IMR-90 (cell line): ENCODE data around the gene NPHP4. TPM values are rescaled to one million over a fixed set of nuclear protein-coding genes. Genes with fewer than 3 reads are reported as not detected.

Experiments
- ATAC-seq: fragments of 200-7000 bp; cut with Tn5 transposase; 2 replicates; pipeline ENCODE4 v1.9.1; 2020; ENCODE audit warnings: low read depth, mild to moderate bottlenecking, moderate library complexity
- BruUV-seq: library from RNA; stranded (reverse); fragments of 400-500 nt; replicated peaks from 2 replicates; lab custom pipeline; 2021; lab: Mats Ljungman, UMichigan
- CTCF ChIA-PET: fragments of 300-600 bp; formaldehyde crosslinking; extraction: SDS; loops from one replicate; lab custom pipeline; 2021; ENCODE audit warnings: antibody characterized with exemption; lab: Yijun Ruan, JAX
- POLR2A ChIA-PET: fragments of 300-600 bp; sonication (Branson Sonifier 250); formaldehyde crosslinking; loops from one replicate; lab custom pipeline; 2022; ENCODE audit warnings: antibody characterized with exemption; ENCODE audit not compliant: unreplicated experiment; lab: Charles Lee
- DNase-seq: peaks from one replicate; pipeline ENCODE4 v3.0.0; 2013
- H2AFZ ChIP-seq: replicated peaks from 2 replicates; pipeline ENCODE3; 2013; ENCODE audit warnings: low read length, mild to moderate bottlenecking; ENCODE audit not compliant: poor library complexity
- H2AK5ac ChIP-seq: 2 replicates; pipeline ENCODE4 v1.6.1; 2013; ENCODE audit warnings: low read depth, low read length, inconsistent platforms
- H2AK9ac ChIP-seq: replicated peaks from 2 replicates; pipeline ENCODE3; 2013; ENCODE audit warnings: mild to moderate bottlenecking, low read depth, low read length, moderate library complexity; ENCODE audit not compliant: poor library complexity
- H2BK120ac ChIP-seq: 2 replicates; pipeline ENCODE4 v1.6.1; 2013; ENCODE audit warnings: low read depth, low read length, inconsistent platforms
- H2BK15ac ChIP-seq: 3 replicates; pipeline ENCODE4 v1.6.1; 2013; ENCODE audit warnings: low read depth, low read length, inconsistent platforms
- H2BK20ac ChIP-seq: 2 replicates; pipeline ENCODE4 v1.6.1; 2013; ENCODE audit warnings: low read depth, mild to moderate bottlenecking, inconsistent platforms, low read length, moderate library complexity
- H2BK5ac ChIP-seq: 2 replicates; pipeline ENCODE4 v1.6.1; 2013; ENCODE audit warnings: mild to moderate bottlenecking, low read depth, low read length, inconsistent platforms; ENCODE audit not compliant: poor library complexity, severe bottlenecking
- H3K14ac ChIP-seq: replicated peaks from 2 replicates; pipeline ENCODE4 v1.6.1; 2013; ENCODE audit warnings: low read depth, low read length, inconsistent platforms
- H3K18ac ChIP-seq: 2 replicates; pipeline ENCODE4 v1.6.1; 2013; ENCODE audit warnings: low read depth, low read length, control low read depth
- H3K23ac ChIP-seq: 2 replicates; pipeline ENCODE4 v1.6.1; 2013; ENCODE audit warnings: low read depth, low read length, inconsistent platforms
- H3K27ac ChIP-seq: 2 replicates; pipeline ENCODE4 v1.5.1; 2013; ENCODE audit warnings: mild to moderate bottlenecking, control low read depth, low read length; ENCODE audit not compliant: insufficient read depth
- H3K27me3 ChIP-seq: 2 replicates; pipeline ENCODE4 v1.6.1; 2013; ENCODE audit warnings: low read length; ENCODE audit not compliant: control insufficient read depth, insufficient read depth
- H3K36me3 ChIP-seq: 2 replicates; pipeline ENCODE4 v1.6.1; 2013; ENCODE audit warnings: low read length, mixed read lengths; ENCODE audit not compliant: control insufficient read depth, insufficient read depth
- H3K4ac ChIP-seq: 2 replicates; pipeline ENCODE4 v1.6.1; 2013; ENCODE audit warnings: low read depth, low read length, inconsistent platforms
- H3K4me1 ChIP-seq: 2 replicates; pipeline ENCODE4 v1.6.1; 2013; ENCODE audit warnings: low read length, mixed read lengths; ENCODE audit not compliant: control insufficient read depth, insufficient read depth
- H3K4me2 ChIP-seq: 2 replicates; pipeline ENCODE4 v1.6.1; 2013; ENCODE audit warnings: low read depth, mild to moderate bottlenecking, control low read depth, low read length, moderate library complexity
- H3K4me3 ChIP-seq: 2 replicates; pipeline ENCODE4 v1.5.1; 2013; ENCODE audit warnings: low read depth, mild to moderate bottlenecking, control low read depth, low read length, moderate library complexity; ENCODE audit not compliant: insufficient read depth
- H3K56ac ChIP-seq: 2 replicates; pipeline ENCODE4 v1.6.1; 2013; ENCODE audit warnings: low read length, inconsistent platforms; ENCODE audit not compliant: insufficient read depth; ENCODE audit errors: extremely low read depth
- H3K79me1 ChIP-seq, 2 experiments: 2 replicates each; pipeline ENCODE4 v1.6.1; 2013; ENCODE audit warnings: low read length in 2 of 2, inconsistent platforms in 1 of 2, low read depth in 1 of 2
- H3K9ac ChIP-seq: 2 replicates; pipeline ENCODE4 v1.6.1; 2013; ENCODE audit warnings: low read depth, low read length, control low read depth
- H3K9me1 ChIP-seq: 2 replicates; pipeline ENCODE4 v1.6.1; 2013; ENCODE audit warnings: low read length, inconsistent platforms; ENCODE audit not compliant: insufficient read depth
- H3K9me3 ChIP-seq: 2 replicates; pipeline ENCODE4 v1.6.1; 2013; ENCODE audit warnings: low read length; ENCODE audit not compliant: control insufficient read depth, insufficient read depth
- H4K20me1 ChIP-seq: 2 replicates; pipeline ENCODE4 v1.6.1; 2013; ENCODE audit warnings: low read length, inconsistent platforms; ENCODE audit not compliant: insufficient read depth
- H4K5ac ChIP-seq: 2 replicates; pipeline ENCODE4 v1.6.1; 2013; ENCODE audit warnings: mild to moderate bottlenecking, low read depth, low read length, control low read depth
- H4K8ac ChIP-seq, 2 experiments: 2 replicates each; pipeline ENCODE4 v1.6.1; 2013; ENCODE audit warnings: low read depth in 2 of 2, low read length in 2 of 2, control low read depth in 1 of 2, inconsistent platforms in 1 of 2
- H4K91ac ChIP-seq: 2 replicates; pipeline ENCODE4 v1.6.1; 2013; ENCODE audit warnings: low read depth, low read length, inconsistent platforms; ENCODE audit not compliant: insufficient read depth
- BHLHE40 ChIP-seq: fragments of 150-350 bp; IDR thresholded peaks from 2 replicates; pipeline ENCODE4 v1.6.1; 2016; ENCODE audit warnings: mild to moderate bottlenecking, low read depth, low read length
- CEBPB ChIP-seq: IDR thresholded peaks from 2 replicates; pipeline ENCODE4 v1.6.1; 2012; ENCODE audit warnings: low read depth, low read length, improper control_type of control experiment
- CHD1 ChIP-seq: IDR thresholded peaks from 2 replicates; pipeline ENCODE4 v1.6.1; 2012; ENCODE audit warnings: low read depth, low read length, improper control_type of control experiment
- MAFK ChIP-seq: IDR thresholded peaks from 2 replicates; pipeline ENCODE4 v1.6.1; 2012; ENCODE audit warnings: low read depth, low read length, improper control_type of control experiment
- MAZ ChIP-seq: IDR thresholded peaks from 2 replicates; pipeline ENCODE4 v1.6.1; 2012; ENCODE audit warnings: low read depth, mild to moderate bottlenecking, low read length, improper control_type of control experiment, moderate library complexity, borderline replicate concordance
- MXI1 ChIP-seq: IDR thresholded peaks from 2 replicates; pipeline ENCODE4 v1.6.1; 2012; ENCODE audit warnings: low read depth, mild to moderate bottlenecking, low read length, moderate library complexity, borderline replicate concordance
- SMC3 ChIP-seq: fragments of 150-350 bp; IDR thresholded peaks from 2 replicates; pipeline ENCODE4 v1.6.1; 2016; ENCODE audit warnings: low read depth, mild to moderate bottlenecking, antibody characterized with exemption, low read length, moderate library complexity
- WGBS, 2 experiments: methylation state at CpG; one replicate each; pipeline versions ENCODE4 v1.1.5 to v1.1.7; 2013; ENCODE audit warnings: missing lambda C conversion rate in 2 of 2; ENCODE audit not compliant: insufficient read length in 1 of 2; ENCODE audit errors: extremely low coverage in 2 of 2; 5-methylcytosine and 5-hydroxymethylcytosine counted together
- dilution Hi-C: fragments of 300-500 bp; cut with HindIII; formaldehyde crosslinking; loops from one replicate; pipeline ENCODE4 v1.14.3; 2018; ENCODE audit warnings: low sequenced_read_pairs; ENCODE audit not compliant: unreplicated experiment
- in situ Hi-C: fragments of 300-500 bp; cut with MboI; formaldehyde crosslinking; loops from 3 replicates; pipeline ENCODE4 v1.14.3; 2019; ENCODE audit warnings: low sequenced_read_pairs, inconsistent platforms, mixed read lengths
- intact Hi-C: fragments of 100-400 bp; cut with micrococcal nuclease; formaldehyde crosslinking; loops from 2 replicates; pipeline ENCODE4 v1.10.0; 2022
- polyA plus RNA-seq, 3 experiments: library from polyadenylated mRNA; depleted of rRNA; stranded (reverse); fragments of >200 nt; gene quantifications; 2 replicates each; pipeline ENCODE4 v1.2.3, GENCODE V29; 2012; ENCODE audit warnings: low replicate concordance in 1 of 3
- total RNA-seq: library from RNA; depleted of rRNA; stranded (reverse); fragments of >200 nt; gene quantifications from 2 replicates; pipeline ENCODE4 v1.2.3, GENCODE V29; 2012
- TF ChIP-seq, protein P1 (sequence below): fragments of 150-350 bp; IDR thresholded peaks from 2 replicates; pipeline ENCODE4 v1.6.1; 2016; ENCODE audit warnings: low read depth, mild to moderate bottlenecking, low read length, moderate library complexity, borderline replicate concordance
- TF ChIP-seq, protein P2 (sequence below): conservative IDR thresholded peaks from 2 replicates; pipeline ENCODE4 v1.5.1; 2012; ENCODE audit warnings: mild to moderate bottlenecking, low read depth, low read length, improper control_type of control experiment
- TF ChIP-seq, protein P3 (sequence below): fragments of 150-350 bp; IDR thresholded peaks from 2 replicates; pipeline ENCODE4 v1.6.1; 2017; ENCODE audit warnings: mild to moderate bottlenecking, antibody characterized with exemption, low read length, low read depth

The NPHP4 gene
- total and polyA plus RNA-seq, 2 of the 4 experiments (the other 2 are of a cell fraction), result 2.0 to 5.5 TPM

DNA sequence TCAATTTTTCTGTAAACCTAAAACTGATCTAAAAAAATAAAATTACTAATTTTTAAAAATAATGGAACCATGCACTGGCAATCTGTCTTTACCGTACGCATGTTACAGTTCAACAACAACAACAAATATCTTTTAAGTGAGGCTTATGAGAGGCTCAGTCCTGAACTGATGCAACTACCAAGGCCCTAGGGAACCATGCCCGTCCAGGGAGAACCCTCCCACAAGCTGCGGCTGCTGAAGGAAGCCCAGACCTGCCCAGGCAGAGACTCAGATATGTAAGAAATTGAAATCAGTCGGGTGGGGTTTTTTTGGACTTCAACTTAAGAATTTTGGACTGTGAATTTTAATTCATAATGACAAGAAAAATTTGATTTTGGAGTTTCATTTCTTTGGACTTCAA lies 91.1 kb downstream of the NPHP4 start:
- no TSS peak for BruUV-seq
- Histone ChIP-seq H2BK5ac (no peak overlapping the region), H2AFZ (no peak overlapping the region), H3K56ac (no peak overlapping the region), H2BK20ac (no peak overlapping the region), H2BK120ac (no peak overlapping the region), H3K4ac (no peak overlapping the region), H2AK9ac (no peak overlapping the region), H2BK15ac (no peak overlapping the region), H4K20me1 (no peaks in the 10 kb centered on the region), H3K9me3 (no peaks in the 10 kb centered on the region), H3K4me2 (no peak overlapping the region), H3K23ac (no peak overlapping the region), H3K4me3 (no peak overlapping the region), H4K5ac (no peak overlapping the region), H3K4me1 (no peaks in the 10 kb centered on the region), H3K9ac (no peak overlapping the region), H2AK5ac (no peak overlapping the region), H3K9me1 (peaks cover 5% of the 10 kb centered on the region; the same call in 1 of the 2 replicates), H4K91ac (no peak overlapping the region), H3K79me1 (no peaks in the 10 kb centered on the region), H3K27ac (no peak overlapping the region), H3K18ac (no peak overlapping the region), H3K14ac (no peak overlapping the region), H4K8ac (no peak overlapping the region), H3K36me3 (peaks cover 14% of the 10 kb centered on the region), H3K27me3 (no peaks in the 10 kb centered on the region)
- no CpG with 5 or more reads among the region's 5 CpGs for WGBS, 2 experiments
- TF ChIP-seq MAFK (no peak), CHD1 (no peak), CEBPB (no peak), SMC3 (no peak), MXI1 (no peak), BHLHE40 (no peak), MAZ (no peak)
- TF ChIP-seq, protein P1, sequence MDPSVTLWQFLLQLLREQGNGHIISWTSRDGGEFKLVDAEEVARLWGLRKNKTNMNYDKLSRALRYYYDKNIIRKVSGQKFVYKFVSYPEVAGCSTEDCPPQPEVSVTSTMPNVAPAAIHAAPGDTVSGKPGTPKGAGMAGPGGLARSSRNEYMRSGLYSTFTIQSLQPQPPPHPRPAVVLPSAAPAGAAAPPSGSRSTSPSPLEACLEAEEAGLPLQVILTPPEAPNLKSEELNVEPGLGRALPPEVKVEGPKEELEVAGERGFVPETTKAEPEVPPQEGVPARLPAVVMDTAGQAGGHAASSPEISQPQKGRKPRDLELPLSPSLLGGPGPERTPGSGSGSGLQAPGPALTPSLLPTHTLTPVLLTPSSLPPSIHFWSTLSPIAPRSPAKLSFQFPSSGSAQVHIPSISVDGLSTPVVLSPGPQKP, result no peak
- TF ChIP-seq, protein P2, sequence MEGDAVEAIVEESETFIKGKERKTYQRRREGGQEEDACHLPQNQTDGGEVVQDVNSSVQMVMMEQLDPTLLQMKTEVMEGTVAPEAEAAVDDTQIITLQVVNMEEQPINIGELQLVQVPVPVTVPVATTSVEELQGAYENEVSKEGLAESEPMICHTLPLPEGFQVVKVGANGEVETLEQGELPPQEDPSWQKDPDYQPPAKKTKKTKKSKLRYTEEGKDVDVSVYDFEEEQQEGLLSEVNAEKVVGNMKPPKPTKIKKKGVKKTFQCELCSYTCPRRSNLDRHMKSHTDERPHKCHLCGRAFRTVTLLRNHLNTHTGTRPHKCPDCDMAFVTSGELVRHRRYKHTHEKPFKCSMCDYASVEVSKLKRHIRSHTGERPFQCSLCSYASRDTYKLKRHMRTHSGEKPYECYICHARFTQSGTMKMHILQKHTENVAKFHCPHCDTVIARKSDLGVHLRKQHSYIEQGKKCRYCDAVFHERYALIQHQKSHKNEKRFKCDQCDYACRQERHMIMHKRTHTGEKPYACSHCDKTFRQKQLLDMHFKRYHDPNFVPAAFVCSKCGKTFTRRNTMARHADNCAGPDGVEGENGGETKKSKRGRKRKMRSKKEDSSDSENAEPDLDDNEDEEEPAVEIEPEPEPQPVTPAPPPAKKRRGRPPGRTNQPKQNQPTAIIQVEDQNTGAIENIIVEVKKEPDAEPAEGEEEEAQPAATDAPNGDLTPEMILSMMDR, result no peak
- TF ChIP-seq, protein P3, sequence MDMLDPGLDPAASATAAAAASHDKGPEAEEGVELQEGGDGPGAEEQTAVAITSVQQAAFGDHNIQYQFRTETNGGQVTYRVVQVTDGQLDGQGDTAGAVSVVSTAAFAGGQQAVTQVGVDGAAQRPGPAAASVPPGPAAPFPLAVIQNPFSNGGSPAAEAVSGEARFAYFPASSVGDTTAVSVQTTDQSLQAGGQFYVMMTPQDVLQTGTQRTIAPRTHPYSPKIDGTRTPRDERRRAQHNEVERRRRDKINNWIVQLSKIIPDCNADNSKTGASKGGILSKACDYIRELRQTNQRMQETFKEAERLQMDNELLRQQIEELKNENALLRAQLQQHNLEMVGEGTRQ, result no peak
- DNase-seq (no peak), ATAC-seq (no peak)
- CTCF ChIA-PET, result interaction anchor here (0.6 kb wide), 1 partner anchor 67 kb away, joined by 3 read pairs; no protein-coding TSS in a partner anchor
- POLR2A ChIA-PET, result no interaction called here
- intact Hi-C loops (no loop called here), dilution Hi-C loops (no loop called here), in situ Hi-C loops (loop anchor here (25.0 kb wide), 1 partner anchor 1989 kb away; the partner anchor contains the start of gene C1orf174)
